ENCODE data around the gene PKD2L1.

GRCh38 chr10:100377830-100378229 lies 47.8 kb upstream of the PKD2L1 start:
- TF ChIP-seq, protein P1, sequence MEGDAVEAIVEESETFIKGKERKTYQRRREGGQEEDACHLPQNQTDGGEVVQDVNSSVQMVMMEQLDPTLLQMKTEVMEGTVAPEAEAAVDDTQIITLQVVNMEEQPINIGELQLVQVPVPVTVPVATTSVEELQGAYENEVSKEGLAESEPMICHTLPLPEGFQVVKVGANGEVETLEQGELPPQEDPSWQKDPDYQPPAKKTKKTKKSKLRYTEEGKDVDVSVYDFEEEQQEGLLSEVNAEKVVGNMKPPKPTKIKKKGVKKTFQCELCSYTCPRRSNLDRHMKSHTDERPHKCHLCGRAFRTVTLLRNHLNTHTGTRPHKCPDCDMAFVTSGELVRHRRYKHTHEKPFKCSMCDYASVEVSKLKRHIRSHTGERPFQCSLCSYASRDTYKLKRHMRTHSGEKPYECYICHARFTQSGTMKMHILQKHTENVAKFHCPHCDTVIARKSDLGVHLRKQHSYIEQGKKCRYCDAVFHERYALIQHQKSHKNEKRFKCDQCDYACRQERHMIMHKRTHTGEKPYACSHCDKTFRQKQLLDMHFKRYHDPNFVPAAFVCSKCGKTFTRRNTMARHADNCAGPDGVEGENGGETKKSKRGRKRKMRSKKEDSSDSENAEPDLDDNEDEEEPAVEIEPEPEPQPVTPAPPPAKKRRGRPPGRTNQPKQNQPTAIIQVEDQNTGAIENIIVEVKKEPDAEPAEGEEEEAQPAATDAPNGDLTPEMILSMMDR (optimal IDR thresholded peaks at IDR 0.05 in 1 of 3, IDR thresholded peaks at IDR 0.05 in 1 of 3, conservative IDR thresholded peaks at IDR 0.05 in 1 of 3; ENCODE audit: extremely low read depth in 1 of 3, insufficient read depth in 2 of 3, low read length in 3 of 3) = no peak
- TF ChIP-seq EZH2 (IDR thresholded peaks at IDR 0.05; ENCODE audit: low read length) = no peak

Measured in keratinocyte (primary cell).